NCI-H1436 treated with DMSO at 0.1 percent for 48 hours (cell line): ENCODE measurements around the gene TPRN.

Experiments
- DNase-seq: peaks from one replicate; lab custom pipeline; 2025; lab: John Stamatoyannopoulos, UW

TPRN gene

DNA sequence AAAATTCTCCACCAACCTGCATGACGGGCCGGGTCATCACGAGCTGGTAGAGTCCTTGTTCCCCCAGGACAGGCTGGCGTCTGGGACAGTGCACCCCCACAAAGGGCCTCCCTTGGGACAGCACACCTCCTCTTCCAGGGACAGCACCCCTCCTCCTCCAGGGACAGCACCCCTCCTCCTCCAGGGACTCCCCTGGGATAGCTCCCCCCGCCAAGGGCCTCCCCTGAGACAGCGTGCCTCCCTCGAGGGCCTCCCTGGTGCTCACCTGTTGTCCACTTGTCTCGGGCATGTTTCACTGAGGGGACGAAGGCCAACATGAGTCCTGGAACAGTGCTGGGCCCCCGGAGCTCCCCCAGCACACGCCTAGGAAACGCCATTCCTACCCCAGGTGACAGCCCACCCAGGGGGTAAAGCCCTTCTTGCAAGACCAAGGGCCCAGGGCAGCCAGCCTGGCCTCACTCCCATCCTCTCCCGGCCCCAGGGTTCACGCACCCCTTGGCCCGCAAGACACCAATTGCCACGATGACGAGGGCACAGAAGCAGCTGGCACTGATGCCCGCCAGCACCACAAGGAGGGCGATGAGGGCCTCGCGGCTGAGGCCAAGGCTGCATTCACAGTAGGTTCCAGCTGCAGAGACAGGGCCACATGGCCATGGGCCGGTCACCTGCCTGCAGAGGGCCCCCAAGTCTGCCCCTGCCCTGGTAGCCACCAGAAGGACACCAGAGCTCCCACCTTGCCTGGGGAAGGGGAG is 29.2 kb downstream of the TPRN start:
- no peak for DNase-seq

DNA sequence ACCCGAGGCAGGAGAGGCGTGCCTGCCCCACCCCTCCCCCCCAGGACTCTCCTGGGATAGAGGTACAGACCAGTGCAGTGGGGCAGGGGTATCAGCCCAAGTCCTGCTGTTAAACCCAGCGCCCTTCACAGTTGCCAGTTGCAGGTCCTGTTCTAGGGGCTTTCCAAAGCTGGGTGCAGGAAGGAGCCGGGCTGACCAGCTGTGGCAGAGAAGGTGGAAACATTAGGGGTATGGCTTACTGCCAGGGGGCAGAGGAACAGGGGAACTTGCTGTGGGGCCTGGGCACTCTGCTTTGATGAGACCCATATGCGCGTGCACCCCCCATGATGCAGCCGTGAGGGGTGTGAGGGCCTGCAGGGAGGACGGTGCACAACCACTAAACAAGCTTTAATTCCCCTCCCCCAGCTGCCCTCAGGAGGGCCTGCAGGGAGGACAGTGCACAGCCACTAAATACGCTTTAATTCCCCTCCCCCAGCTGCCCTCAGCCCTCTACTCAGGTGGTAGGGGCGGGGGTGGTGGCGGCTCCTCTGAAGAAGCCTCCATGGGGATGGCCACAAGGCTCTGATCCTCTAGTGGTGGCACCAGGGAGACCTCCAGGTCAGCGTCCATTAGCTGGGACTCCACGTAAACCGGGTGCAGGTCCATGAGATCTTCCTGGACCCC is 29.9 kb downstream of the TPRN start:
- no peak for DNase-seq

GRCh38 chr9:137169896-137170358 is 30.6 kb downstream of the TPRN start, which contains the start of gene LRRC26:
Gene LRRC26, minus strand, starts transcription at chr9:137170051. Its CDS starts 108 bp downstream, at chr9:137169943.
- no peak for DNase-seq

DNA sequence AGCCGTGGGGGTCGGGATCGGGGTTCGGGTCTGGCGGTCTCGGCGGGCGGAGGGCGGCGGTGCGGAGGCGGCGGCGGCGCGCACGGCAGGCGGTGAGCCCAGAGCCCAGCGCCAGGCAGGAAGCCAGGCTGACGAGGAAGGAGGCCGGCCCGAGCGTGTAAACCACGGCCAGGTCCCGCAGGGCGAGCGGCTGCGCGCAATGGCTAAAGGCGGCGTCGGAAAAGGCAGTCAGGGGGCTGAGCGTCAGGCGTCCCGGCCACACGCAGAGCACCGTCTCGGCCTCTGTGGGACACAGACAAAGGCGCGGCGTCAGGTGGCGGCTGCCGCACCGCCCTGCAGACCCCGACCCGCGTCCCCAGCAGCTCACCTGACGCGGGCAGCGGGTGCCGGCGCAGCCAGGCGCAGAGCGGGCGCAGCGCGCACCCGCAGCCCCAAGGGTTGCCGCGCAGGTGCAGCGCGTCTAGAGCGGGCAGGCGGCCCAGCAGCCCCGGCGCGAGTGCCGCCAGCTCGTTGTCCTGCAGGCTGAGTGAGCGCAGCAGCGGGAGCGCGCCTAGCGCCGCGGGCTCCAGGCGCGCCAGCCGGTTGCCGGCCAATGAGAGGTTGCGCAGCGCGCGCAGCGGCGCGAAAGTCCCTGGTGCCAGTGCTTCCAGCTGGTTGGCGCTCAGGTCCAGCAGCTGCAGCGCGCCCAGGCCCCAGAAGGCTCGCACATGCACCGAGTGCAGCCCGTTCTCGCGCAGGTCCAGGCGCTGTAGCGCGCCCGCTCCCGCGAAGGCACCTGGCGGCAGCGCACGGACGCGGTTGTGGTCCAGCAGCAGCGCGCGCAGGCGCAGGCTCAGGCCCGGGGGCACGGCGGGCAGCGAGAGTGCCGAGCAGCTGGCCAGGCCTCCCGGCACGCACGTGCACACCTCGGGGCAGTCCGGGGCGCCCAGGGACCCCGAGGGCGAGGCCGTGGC is 31.4 kb downstream of the TPRN start:
- DNase-seq = no peak

- DNase-seq = no peak
Measured at GRCh38 chr9:137168573-137168903, 32.0 kb downstream of the TPRN start.

DNA sequence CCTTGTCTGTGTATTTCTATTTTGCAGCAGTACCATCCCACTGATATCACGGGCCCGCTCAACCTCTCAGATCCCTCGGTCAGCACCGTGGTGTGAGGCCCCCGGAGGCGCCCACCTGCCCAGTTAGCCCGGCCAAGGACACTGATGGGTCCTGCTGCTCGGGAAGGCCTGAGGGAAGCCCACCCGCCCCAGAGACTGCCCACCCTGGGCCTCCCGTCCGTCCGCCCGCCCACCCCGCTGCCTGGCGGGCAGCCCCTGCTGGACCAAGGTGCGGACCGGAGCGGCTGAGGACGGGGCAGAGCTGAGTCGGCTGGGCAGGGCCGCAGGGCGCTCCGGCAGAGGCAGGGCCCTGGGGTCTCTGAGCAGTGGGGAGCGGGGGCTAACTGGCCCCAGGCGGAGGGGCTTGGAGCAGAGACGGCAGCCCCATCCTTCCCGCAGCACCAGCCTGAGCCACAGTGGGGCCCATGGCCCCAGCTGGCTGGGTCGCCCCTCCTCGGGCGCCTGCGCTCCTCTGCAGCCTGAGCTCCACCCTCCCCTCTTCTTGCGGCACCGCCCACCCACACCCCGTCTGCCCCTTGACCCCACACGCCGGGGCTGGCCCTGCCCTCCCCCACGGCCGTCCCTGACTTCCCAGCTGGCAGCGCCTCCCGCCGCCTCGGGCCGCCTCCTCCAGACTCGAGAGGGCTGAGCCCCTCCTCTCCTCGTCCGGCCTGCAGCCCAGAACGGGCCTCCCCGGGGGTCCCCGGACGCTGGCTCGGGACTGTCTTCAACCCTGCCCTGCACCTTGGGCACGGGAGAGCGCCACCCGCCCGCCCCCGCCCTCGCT is 32.6 kb downstream of the TPRN start:
- no peak for DNase-seq

DNA sequence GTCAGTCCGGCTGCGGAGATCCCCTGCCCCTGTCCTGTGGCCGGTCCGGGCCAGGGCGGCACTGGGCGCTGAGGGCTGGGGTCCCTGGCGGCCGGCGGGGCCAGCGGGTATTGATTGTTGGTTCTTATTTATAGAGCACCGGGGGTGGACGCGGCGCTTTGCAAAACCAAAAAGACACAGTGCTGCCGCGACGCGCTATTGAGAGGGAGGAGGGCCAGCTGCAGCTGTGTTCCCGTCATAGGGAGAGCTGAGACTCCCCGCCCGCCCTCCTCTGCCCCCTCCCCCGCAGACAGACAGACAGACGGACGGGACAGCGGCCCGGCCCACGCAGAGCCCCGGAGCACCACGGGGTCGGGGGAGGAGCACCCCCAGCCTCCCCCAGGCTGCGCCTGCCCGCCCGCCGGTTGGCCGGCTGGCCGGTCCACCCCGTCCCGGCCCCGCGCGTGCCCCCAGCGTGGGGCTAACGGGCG is 33.2 kb downstream of the TPRN start:
- DNase-seq = no peak

DNA sequence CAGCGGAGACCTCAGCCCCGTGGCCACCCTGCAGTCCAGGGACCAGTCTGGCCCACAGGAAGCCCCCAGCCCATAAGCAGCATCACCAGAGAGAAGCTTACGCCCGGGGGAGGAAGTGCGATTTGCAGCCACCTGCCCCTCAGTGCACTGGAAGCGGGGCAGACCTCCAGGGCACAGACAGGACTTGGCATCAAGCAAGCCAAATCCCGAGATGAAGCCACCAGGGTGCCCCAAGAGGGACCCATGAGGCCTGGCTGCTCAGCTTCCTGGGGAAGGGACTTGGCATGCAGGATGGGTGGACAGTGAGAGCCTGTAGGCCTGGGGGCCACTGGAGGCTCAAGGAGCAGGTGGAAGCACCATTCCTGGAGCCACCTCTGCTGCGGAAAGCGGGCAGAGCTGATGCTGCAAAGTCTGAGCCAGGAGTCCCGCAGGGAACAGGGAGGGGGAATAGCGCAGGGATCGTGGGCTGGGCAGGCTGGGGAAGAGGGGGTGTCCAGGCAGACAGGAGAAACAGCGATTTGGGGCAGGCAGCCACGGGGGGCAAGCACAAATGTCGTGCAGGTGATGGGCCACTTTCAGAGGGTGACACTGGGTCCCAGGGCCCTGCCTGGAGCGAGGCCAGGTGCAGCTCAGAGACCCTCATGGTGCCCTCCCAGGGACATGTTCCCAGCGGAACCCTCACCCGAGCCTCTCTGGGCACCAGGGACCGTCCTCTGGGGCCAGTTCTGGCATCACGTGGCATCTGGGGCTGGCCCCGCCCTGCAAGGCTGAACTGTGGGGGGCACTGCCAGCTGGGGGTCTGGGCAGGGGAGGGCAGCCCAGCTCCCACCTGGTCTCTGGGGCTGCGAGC is 33.9 kb downstream of the TPRN start:
- DNase-seq = no peak

- no peak for DNase-seq
Measured at GRCh38 chr9:137165250-137165836, 35.2 kb downstream of the TPRN start.

- no peak for DNase-seq
Measured at GRCh38 chr9:137164370-137165249, 35.9 kb downstream of the TPRN start.

- no peak for DNase-seq
Measured at GRCh38 chr9:137163805-137164204, 36.7 kb downstream of the TPRN start.

GRCh38 chr9:137163365-137163715 is 37.2 kb downstream of the TPRN start:
- DNase-seq = no peak

DNA sequence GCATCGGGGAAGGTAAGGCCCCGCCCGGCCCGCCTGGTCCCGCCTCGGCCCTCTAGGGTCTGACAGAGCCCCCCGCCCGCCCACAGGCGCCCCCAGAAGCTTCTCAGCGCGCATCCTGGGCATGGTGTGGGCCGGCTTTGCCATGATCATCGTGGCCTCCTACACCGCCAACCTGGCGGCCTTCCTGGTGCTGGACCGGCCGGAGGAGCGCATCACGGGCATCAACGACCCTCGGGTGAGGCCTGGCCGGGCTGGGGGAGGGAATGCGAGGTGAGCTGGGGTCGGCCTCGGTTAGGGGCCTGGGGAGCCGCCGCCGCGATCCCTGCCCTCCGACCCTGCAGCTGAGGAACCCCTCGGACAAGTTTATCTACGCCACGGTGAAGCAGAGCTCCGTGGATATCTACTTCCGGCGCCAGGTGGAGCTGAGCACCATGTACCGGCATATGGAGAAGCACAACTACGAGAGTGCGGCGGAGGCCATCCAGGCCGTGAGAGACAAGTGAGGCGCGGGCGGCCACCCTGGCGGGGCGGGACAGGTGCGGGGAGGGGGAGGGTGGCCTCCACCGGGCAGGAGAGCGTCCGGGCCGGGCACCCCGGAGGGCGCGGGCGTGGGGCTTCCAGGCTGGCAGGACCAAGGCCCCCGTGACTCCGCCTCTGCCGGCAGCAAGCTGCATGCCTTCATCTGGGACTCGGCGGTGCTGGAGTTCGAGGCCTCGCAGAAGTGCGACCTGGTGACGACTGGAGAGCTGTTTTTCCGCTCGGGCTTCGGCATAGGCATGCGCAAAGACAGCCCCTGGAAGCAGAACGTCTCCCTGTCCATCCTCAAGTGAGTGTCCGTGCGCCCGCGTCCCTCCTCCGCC is 37.8 kb downstream of the TPRN start:
- no peak for DNase-seq

DNA sequence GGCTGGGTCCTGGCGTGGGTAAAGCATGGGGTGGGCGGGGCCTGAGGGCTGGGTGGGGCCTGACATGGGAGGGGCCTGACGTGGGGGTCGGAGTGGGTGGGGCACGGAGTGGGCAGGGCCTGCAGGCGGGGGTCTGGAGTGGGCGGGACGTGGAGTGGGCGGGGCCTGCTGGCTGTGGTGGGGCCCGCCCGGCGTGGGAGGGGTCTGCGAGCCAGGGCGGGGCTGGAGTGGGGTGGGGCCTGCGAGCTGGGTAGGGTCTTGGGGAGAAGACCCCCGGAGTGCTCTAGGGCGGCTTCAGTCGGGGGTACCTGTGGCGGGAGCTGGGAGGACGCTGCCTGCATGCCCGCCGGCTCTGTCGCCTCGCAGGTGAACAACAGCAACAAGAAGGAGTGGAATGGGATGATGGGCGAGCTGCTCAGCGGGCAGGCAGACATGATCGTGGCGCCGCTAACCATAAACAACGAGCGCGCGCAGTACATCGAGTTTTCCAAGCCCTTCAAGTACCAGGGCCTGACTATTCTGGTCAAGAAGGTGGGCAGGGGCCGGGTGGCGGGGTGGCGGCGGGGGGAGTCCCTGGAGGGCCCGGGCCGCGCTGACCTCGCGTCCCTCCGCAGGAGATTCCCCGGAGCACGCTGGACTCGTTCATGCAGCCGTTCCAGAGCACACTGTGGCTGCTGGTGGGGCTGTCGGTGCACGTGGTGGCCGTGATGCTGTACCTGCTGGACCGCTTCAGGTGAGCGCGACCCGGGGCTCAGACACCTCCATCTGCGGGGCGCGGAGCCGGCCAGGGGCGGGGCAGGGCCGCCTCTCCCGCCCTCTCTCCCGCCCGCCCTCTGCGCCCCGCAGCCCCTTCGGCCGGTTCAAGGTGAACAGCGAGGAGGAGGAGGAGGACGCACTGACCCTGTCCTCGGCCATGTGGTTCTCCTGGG is 38.7 kb downstream of the TPRN start:
- no peak for DNase-seq

- DNase-seq = no peak
Measured at GRCh38 chr9:137160716-137161557, 39.6 kb downstream of the TPRN start.

GRCh38 chr9:137160054-137160425 is 40.5 kb downstream of the TPRN start:
- no peak for DNase-seq
